ENCODE data around the gene BACH2.

DNA sequence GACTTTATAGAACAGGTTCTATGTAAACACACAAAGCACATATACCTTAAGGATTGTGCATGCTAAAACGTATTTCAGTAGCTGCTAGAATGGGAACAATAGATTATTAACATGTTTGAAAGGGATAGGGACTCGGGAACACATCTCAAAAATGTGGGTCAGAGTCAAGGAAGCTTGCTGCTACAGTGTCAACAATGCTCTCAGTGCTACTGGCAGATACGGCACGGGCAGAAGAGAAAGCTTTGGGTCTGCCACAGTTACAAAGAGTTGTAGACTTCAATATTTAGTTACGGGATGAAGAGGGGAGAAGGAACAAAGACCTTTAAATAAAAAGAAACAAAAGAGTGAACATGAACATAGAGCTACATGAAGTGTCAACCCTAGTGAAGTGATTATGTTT lies 170.5 kb downstream of the BACH2 start:
- TF ChIP-seq CTCF (IDR thresholded peaks at IDR 0.05; ENCODE audit: poor library complexity, severe bottlenecking) (no peak), MXI1 (conservative IDR thresholded peaks at IDR 0.05; ENCODE audit: poor library complexity, severe bottlenecking) (no peak), POLR2AphosphoS5 (IDR thresholded peaks at IDR 0.05) (no peak), EZH2 (IDR thresholded peaks at IDR 0.05; ENCODE audit: borderline replicate concordance, insufficient read depth, low read length, poor library complexity, severe bottlenecking) (no peak), SMC3 (conservative IDR thresholded peaks at IDR 0.05; ENCODE audit: poor library complexity) (no peak), TAF1 (IDR thresholded peaks at IDR 0.05; ENCODE audit: low read depth) (no peak), REST (IDR thresholded peaks at IDR 0.05; ENCODE audit: borderline replicate concordance) (no peak), EP300 (conservative IDR thresholded peaks at IDR 0.05; ENCODE audit: poor library complexity, severe bottlenecking) (no peak)
